CD14-positive monocyte (primary cell): Measurements from ENCODE around the gene ZNF681. TPM values are rescaled to one million over a fixed set of nuclear protein-coding genes. Genes with fewer than 3 reads are reported as not detected.

ENCODE experiments used
- DNase-seq, 3 donors: peaks; one replicate each; pipeline ENCODE4 v3.0.0-alpha.2; 2011 to 2022
- H2AFZ ChIP-seq: 2 replicates; pipeline ENCODE4 v1.6.0; 2012; ENCODE audit warnings: mild to moderate bottlenecking, low read depth, low read length, inconsistent platforms; ENCODE audit not compliant: insufficient read depth, poor library complexity, severe bottlenecking
- H3K27ac ChIP-seq, 2 donors: 1 replicate in 1 of 2; 2 replicates in 1 of 2; pipeline ENCODE4 v1.5.1; 2012 to 2013; ENCODE audit warnings: low read length in 2 of 2, control low read depth in 1 of 2, inconsistent platforms in 1 of 2, low read depth in 1 of 2, mild to moderate bottlenecking in 1 of 2
- H3K27me3 ChIP-seq, 2 donors: one replicate each; pipeline versions ENCODE4 v1.6.0 to v1.6.1; 2011 to 2013; ENCODE audit warnings: low read length in 2 of 2; ENCODE audit not compliant: control insufficient read depth in 2 of 2, insufficient read depth in 2 of 2
- H3K36me3 ChIP-seq, 2 donors: replicated peaks in 1 of 2; 1 replicate in 1 of 2; 2 replicates in 1 of 2; pipeline versions ENCODE4 v1.5.1 to v1.6.1; 2012 to 2013; ENCODE audit warnings: low read length in 2 of 2, control low read depth in 1 of 2, inconsistent platforms in 1 of 2, mild to moderate bottlenecking in 1 of 2; ENCODE audit not compliant: insufficient read depth in 2 of 2, control insufficient read depth in 1 of 2
- H3K4me1 ChIP-seq, 2 donors: 1 replicate in 1 of 2; 2 replicates in 1 of 2; pipeline versions ENCODE4 v1.5.1 to v1.6.1; 2012 to 2013; ENCODE audit warnings: low read length in 2 of 2, control low read depth in 1 of 2, inconsistent platforms in 1 of 2, mild to moderate bottlenecking in 1 of 2, moderate library complexity in 1 of 2; ENCODE audit not compliant: insufficient read depth in 2 of 2, control insufficient read depth in 1 of 2
- H3K4me2 ChIP-seq: replicated peaks from 2 replicates; pipeline ENCODE3; 2012; ENCODE audit warnings: low read length, moderate library complexity, mild to moderate bottlenecking; ENCODE audit not compliant: poor library complexity, severe bottlenecking; ENCODE audit errors: extremely low read depth
- H3K4me3 ChIP-seq, 3 experiments: fragments of 200-600 bp in 1 of 3; sonication (generic) in 1 of 3; replicated peaks in 1 of 3; 1 replicate in 2 of 3; 2 replicates in 1 of 3; pipeline ENCODE4 v1.5.1; 2011 to 2013; ENCODE audit warnings: low read length in 3 of 3, mild to moderate bottlenecking in 3 of 3, control low read depth in 2 of 3, low read depth in 2 of 3, inconsistent platforms in 1 of 3, moderate library complexity in 1 of 3
- H3K79me2 ChIP-seq: 2 replicates; pipeline ENCODE4 v1.6.0; 2012; ENCODE audit warnings: mild to moderate bottlenecking, control low read depth, inconsistent platforms, low read length, moderate library complexity; ENCODE audit not compliant: insufficient read depth
- H3K9ac ChIP-seq: 2 replicates; pipeline ENCODE4 v1.6.0; 2017; ENCODE audit warnings: low read length, mild to moderate bottlenecking; ENCODE audit not compliant: insufficient read depth, poor library complexity, severe bottlenecking
- H3K9me3 ChIP-seq, 2 donors: replicated peaks in 1 of 2; 1 replicate in 1 of 2; 2 replicates in 1 of 2; pipeline versions ENCODE4 v1.5.1 to v1.6.1; 2012 to 2013; ENCODE audit warnings: low read length in 2 of 2, control low read depth in 1 of 2; ENCODE audit not compliant: control insufficient read depth in 1 of 2, insufficient read depth in 1 of 2
- H4K20me1 ChIP-seq: 2 replicates; pipeline ENCODE4 v1.6.0; 2012; ENCODE audit warnings: mild to moderate bottlenecking, low read length, control low read depth, moderate library complexity; ENCODE audit not compliant: insufficient read depth
- H3K27ac Mint-ChIP-seq, 7 donors: one replicate each; pipeline ENCODE4 v1.8.0; 2020; ENCODE audit warnings: mild to moderate bottlenecking in 7 of 7, mixed read lengths in 7 of 7, moderate library complexity in 6 of 7, inconsistent platforms in 2 of 7
- H3K27me3 Mint-ChIP-seq, 3 donors: one replicate each; pipeline ENCODE4 v1.8.0; 2021 to 2022; ENCODE audit warnings: low read depth in 3 of 3, mild to moderate bottlenecking in 3 of 3, mixed read lengths in 3 of 3, moderate library complexity in 3 of 3, inconsistent platforms in 1 of 3
- H3K36me3 Mint-ChIP-seq, 2 donors: one replicate each; pipeline ENCODE4 v1.8.0; 2020; ENCODE audit warnings: mixed read lengths in 2 of 2, inconsistent platforms in 1 of 2, mild to moderate bottlenecking in 1 of 2
- H3K4me1 Mint-ChIP-seq: one replicate; pipeline ENCODE4 v1.8.0; 2020; ENCODE audit warnings: mild to moderate bottlenecking, mixed read lengths
- H3K4me3 Mint-ChIP-seq, 2 donors: one replicate each; pipeline ENCODE4 v1.8.0; 2020; ENCODE audit warnings: mild to moderate bottlenecking in 2 of 2, mixed read lengths in 2 of 2, moderate library complexity in 1 of 2
- H3K9me3 Mint-ChIP-seq, 7 donors: one replicate each; pipeline ENCODE4 v1.8.0; 2020 to 2022; ENCODE audit warnings: mixed read lengths in 7 of 7, mild to moderate bottlenecking in 6 of 7, moderate library complexity in 6 of 7, inconsistent platforms in 2 of 7
- WGBS: methylation state at CpG from one replicate; pipeline ENCODE4 v1.1.5; 2013; ENCODE audit warnings: missing lambda C conversion rate; ENCODE audit not compliant: insufficient coverage; 5-methylcytosine and 5-hydroxymethylcytosine counted together
- intact Hi-C, 2 donors: fragments of 100-400 bp; cut with micrococcal nuclease; formaldehyde crosslinking; loops; one replicate each; pipeline versions ENCODE4 v1.15.0 to v1.15.1; 2023
- polyA minus RNA-seq: library from RNA; depleted of rRNA, polyadenylated mRNA; stranded (reverse); fragments of >200 nt; gene quantifications from 2 replicates; pipeline ENCODE4 v1.2.3, GENCODE V29; 2012
- polyA plus RNA-seq, 3 donors: library from polyadenylated mRNA; depleted of rRNA in 1 of 3; unstranded in 2 of 3; stranded (reverse) in 1 of 3; fragments of 300-500 nt in 2 of 3; fragments of >200 nt in 1 of 3; fragmentation: Illumina TruSeq in 2 of 3; gene quantifications; 1 replicate in 2 of 3; 2 replicates in 1 of 3; pipeline ENCODE4 v1.2.3, GENCODE V29; 2012 to 2021
- total RNA-seq, 12 experiments: library from RNA in 1 of 12; stranded (reverse) in 1 of 12; fragments of 120-200 nt in 1 of 12; gene quantifications; one replicate each; pipeline ENCODE4 v1.2.4 and lab custom pipeline; 2013 to 2026; ENCODE audit warnings: mixed read lengths in 6 of 12, inconsistent platforms in 1 of 12
- TF ChIP-seq, protein P1 (sequence below): fragments of 200-600 bp; IDR thresholded peaks from one replicate; pipeline ENCODE4 v1.8.0; 2022; ENCODE audit warnings: antibody characterized with exemption, mild to moderate bottlenecking

The ZNF681 gene
- total RNA-seq (2013): 0.40 TPM
- under 1 TPM; 0.04 to 0.19 (median 0.05) TPM for polyA plus RNA-seq
- 0.08 and 0.14 TPM in 2 replicates for polyA minus RNA-seq
- 0.17 to 3.6 (median 1.3) reads per million in 11 experiments for total RNA-seq (lab: John Stamatoyannopoulos, UW)

DNA sequence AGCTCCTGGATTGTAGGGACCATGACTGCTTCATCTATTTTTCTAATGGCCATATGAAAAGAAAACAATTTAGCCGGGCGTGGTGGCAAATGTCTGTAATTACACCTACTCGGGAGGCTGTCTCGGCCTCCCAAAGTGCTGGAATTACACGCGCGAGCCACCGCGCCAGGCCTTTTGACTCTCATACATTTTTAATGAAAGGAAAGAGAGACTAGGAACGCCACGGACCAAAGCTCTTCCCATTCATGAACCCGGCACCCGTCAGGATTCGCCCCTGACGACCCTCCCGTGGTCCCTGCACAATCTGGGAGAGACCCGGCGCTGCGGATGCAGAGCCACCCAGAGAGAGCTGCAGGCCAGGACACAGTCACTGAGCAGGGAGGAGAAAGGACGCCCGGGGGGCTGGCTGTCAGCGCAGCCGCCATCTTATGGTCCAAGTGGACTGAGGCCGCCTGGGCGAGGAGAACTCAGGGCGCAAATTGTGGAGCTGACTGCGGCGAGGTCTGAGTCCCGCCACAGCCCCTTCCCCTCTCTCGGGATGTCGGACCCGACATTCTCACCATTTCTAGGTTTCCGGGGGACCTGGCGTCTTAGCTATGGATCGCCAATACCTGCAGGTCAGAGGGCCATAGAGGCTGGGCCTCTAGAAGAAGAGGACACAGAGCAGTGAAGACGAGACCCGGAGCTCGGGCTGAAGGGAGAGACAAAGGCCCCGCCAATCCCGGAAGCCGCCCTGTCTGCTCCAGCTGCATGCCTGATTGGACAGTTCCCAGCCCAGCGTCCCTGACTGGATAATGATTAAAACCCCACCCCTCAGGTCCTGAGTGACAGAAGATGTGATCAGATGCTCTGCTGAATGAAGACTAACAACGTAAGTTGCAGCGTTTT is at the start of gene ZNF681:
Gene ZNF681 (minus strand): TSS at position 705 of the 888 bp plus-strand sequence. CDS start 142 bp downstream, at position 563.
- Histone ChIP-seq H3K4me2 (peak within 1 kb of the TSS; percentile 79), H3K4me3 (peak within 1 kb of the TSS; percentile 32 to 76 (median 41)), H3K27ac (peak within 1 kb of the TSS; percentile 49 to 67), H3K79me2 (no peaks in the 10 kb centered on the region), H3K9me3 (peaks cover 36 to 37% of the 10 kb centered on the region in 2 donors), H2AFZ (peak within 1 kb of the TSS; percentile 89), H3K27me3 (no peaks in the 10 kb centered on the region), H3K9ac (peak within 1 kb of the TSS; percentile 70), H4K20me1 (no peaks in the 10 kb centered on the region), H3K36me3 (no peaks in the 10 kb centered on the region), H3K4me1 (peaks cover 10 to 13% of the 10 kb centered on the region in 2 donors)
- Mint-ChIP-seq H3K4me1 (peaks cover 25% of the 10 kb centered on the region), H3K9me3 (peaks cover 18 to 70% (median 59%) of the 10 kb centered on the region in 7 donors), H3K4me3 (peak within 1 kb of the TSS; percentile 94), H3K36me3 (peaks cover 4 to 10% of the 10 kb centered on the region in 2 donors), H3K27ac (peak within 1 kb of the TSS; percentile 11 to 93 (median 74)), H3K27me3 (peaks cover under 1 to 5% (median 2%) of the 10 kb centered on the region in 3 donors)
- TF ChIP-seq, protein P1, sequence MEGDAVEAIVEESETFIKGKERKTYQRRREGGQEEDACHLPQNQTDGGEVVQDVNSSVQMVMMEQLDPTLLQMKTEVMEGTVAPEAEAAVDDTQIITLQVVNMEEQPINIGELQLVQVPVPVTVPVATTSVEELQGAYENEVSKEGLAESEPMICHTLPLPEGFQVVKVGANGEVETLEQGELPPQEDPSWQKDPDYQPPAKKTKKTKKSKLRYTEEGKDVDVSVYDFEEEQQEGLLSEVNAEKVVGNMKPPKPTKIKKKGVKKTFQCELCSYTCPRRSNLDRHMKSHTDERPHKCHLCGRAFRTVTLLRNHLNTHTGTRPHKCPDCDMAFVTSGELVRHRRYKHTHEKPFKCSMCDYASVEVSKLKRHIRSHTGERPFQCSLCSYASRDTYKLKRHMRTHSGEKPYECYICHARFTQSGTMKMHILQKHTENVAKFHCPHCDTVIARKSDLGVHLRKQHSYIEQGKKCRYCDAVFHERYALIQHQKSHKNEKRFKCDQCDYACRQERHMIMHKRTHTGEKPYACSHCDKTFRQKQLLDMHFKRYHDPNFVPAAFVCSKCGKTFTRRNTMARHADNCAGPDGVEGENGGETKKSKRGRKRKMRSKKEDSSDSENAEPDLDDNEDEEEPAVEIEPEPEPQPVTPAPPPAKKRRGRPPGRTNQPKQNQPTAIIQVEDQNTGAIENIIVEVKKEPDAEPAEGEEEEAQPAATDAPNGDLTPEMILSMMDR: peak; percentile 20
- under 1% methylated on average over 34 of the region's 44 CpGs for WGBS
- DNase-seq: peak; percentile 40 to 62 (median 45)
- intact Hi-C loops: no loop called here

DNA sequence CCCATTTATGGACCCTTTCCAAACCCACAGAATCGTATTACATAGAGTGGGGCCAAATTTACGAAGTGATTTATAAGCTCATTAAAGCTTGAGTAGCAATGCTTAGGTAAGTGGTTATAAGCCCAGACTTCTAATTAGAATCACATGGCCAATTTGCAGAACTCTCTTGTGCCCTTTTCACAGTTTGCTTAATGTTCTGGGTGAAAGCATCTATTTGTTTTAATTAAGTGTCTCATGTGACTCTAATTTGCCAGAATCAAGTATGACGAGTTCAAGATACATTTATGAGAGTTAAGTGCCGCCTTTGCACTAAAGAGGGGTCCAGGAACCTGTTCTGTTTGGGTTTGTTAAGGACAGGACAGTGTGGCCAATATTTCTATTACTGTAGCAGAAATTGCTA is 46.0 kb upstream of the ZNF681 start:
- Histone ChIP-seq H2AFZ (no peak overlapping the region), H4K20me1 (no peaks in the 10 kb centered on the region), H3K4me2 (no peak overlapping the region), H3K27me3 (no peaks in the 10 kb centered on the region), H3K79me2 (no peaks in the 10 kb centered on the region), H3K9me3 (peaks cover 32 to 48% of the 10 kb centered on the region in 2 donors), H3K27ac (no peak overlapping the region), H3K36me3 (no peaks in the 10 kb centered on the region), H3K4me3 (no peak overlapping the region), H3K9ac (no peak overlapping the region), H3K4me1 (no peaks in the 10 kb centered on the region)
- no peak overlapping the region for H3K4me3 Mint-ChIP-seq
- H3K36me3 Mint-ChIP-seq: peaks cover 0 to 4% of the 10 kb centered on the region in 2 donors
- 93% methylated on average over 2 of the region's 4 CpGs for WGBS
- DNase-seq: no peak
- intact Hi-C loops: no loop called here
- H3K4me1 Mint-ChIP-seq: no peaks in the 10 kb centered on the region
- TF ChIP-seq, protein P1: no peak
- H3K27me3 Mint-ChIP-seq: no peaks in the 10 kb centered on the region
- H3K27ac Mint-ChIP-seq: no peak overlapping the region
- H3K9me3 Mint-ChIP-seq: peaks cover 5 to 47% (median 40%) of the 10 kb centered on the region in 7 donors
